Measurements from ENCODE around the gene USP10.
"Not testable (repeated sequence)": the region's sequence is repeated elsewhere in the genome, so short reads cannot be mapped to it uniquely, and the experiment has no call there.

Gene USP10

DNA sequence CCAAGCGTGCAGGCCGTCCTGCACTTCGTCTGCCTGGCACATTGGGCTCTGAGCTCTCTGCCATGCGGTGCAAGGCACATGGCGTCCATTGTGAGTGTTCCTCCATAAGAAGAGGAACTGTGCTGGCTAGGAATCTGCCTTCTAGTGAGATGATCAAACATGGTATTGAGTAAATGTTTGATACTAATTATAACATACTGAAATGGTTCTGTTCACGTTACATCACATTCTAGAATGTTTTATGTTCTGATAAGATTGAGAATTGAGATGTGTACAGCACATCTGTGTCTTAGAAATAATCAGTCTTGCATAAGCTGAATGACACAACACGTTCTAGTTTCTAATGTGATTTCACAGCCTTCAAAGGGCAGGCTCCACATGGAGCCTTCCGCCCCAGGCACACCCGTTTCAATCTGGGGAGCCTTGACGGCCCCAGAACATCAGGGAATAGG, 42.9 kb downstream of the USP10 start:
- WGBS: 90% methylated on average over 10 of the region's 10 CpGs
- Histone ChIP-seq H3K36me3 (ENCODE audit: insufficient read depth, low read length) (peaks cover 61% of the 10 kb centered on the region), H3K9ac (ENCODE audit: low read depth, low read length) (no peak overlapping the region), H3K27ac (ENCODE audit: low read depth, low read length) (no peak overlapping the region), H3K4me1 (ENCODE audit: insufficient read depth, low read length) (peaks cover 8% of the 10 kb centered on the region; the same call in 1 of the 2 replicates), H3K27me3 (ENCODE audit: insufficient read depth, low read length) (no peaks in the 10 kb centered on the region), H3K9me3 (ENCODE audit: insufficient read depth, low read depth, low read length) (no peaks in the 10 kb centered on the region), H3K4me3 (ENCODE audit: low read length) (no peak overlapping the region)

DNA sequence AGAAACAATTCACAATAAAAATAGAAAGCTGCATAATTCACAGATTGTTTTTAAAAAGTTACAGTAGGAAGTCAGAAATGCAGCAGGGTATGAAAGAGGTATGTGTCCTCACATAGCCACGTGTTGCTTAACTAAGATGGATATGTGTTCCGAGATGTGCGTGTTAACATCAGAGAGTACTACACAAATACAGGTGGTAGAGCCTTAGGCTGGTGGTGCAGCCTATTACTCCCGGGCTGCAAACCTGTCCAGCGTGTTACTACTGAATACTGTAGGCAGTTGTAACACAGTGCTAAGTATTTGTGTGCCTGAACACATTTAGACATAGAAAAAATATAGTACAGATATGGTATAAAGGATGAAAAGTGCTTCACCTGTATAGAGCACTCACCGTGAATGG, 46.4 kb downstream of the USP10 start:
- peaks cover 5% of the 10 kb centered on the region; the same call in 1 of the 2 replicates for H3K4me1 ChIP-seq (ENCODE audit: insufficient read depth, low read length)
- 94% methylated on average over 6 of the region's 6 CpGs for WGBS
- no peak overlapping the region for H3K27ac ChIP-seq (ENCODE audit: low read depth, low read length)
- H3K4me3 ChIP-seq (ENCODE audit: low read length): no peak overlapping the region
- no peaks in the 10 kb centered on the region for H3K9me3 ChIP-seq (ENCODE audit: insufficient read depth, low read depth, low read length)
- peaks cover 53% of the 10 kb centered on the region for H3K36me3 ChIP-seq (ENCODE audit: insufficient read depth, low read length)
- no peaks in the 10 kb centered on the region for H3K27me3 ChIP-seq (ENCODE audit: insufficient read depth, low read length)
- no peak overlapping the region for H3K9ac ChIP-seq (ENCODE audit: low read depth, low read length)

DNA sequence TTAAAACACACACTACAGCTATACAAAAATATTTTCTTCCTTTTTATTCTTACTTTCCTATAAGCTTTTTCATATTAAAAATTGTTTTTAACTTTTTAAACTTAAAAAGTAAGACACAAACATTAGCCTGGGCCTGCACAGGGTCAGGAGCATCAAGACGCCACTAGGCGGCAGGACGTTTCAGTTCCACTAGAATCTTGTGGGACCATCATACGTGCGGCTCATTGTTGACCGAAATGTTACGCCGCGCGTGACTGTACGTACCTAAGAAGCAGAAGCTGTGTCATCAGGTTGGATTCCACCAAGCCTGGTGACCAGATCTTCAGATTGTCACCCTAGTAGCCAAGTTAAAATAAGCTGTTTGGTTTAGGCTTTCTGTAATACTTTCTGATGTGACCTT, 47.1 kb downstream of the USP10 start:
- Histone ChIP-seq H3K36me3 (ENCODE audit: insufficient read depth, low read length) (peaks cover 51% of the 10 kb centered on the region), H3K9me3 (ENCODE audit: insufficient read depth, low read depth, low read length) (no peaks in the 10 kb centered on the region), H3K27ac (ENCODE audit: low read depth, low read length) (no peak overlapping the region), H3K4me1 (ENCODE audit: insufficient read depth, low read length) (peaks cover 3% of the 10 kb centered on the region; the same call in 1 of the 2 replicates), H3K4me3 (ENCODE audit: low read length) (no peak overlapping the region), H3K9ac (ENCODE audit: low read depth, low read length) (no peak overlapping the region), H3K27me3 (ENCODE audit: insufficient read depth, low read length) (no peaks in the 10 kb centered on the region)
- 97% methylated on average over 11 of the region's 11 CpGs for WGBS

DNA sequence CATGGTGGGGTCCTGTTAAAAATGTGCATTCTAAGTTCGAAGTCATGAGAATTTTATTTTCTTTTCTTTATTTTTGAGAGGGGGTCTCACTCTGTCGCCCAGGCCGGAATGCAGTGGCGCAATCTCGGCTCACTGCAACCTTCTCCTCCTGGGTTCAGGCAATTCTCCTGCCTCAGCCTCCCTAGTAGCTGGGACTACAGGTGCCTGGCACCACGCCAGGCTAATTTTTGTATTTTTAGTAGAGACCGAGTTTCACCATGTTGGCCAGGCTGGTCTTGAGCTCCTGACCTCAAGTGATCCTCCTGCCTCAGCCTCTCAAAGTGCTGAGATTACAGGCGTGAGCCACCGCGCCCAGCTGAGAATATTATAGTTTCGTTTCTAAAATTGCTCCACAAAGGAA, 48.4 kb downstream of the USP10 start:
- peaks cover 43% of the 10 kb centered on the region for H3K36me3 ChIP-seq (ENCODE audit: insufficient read depth, low read length)
- H3K9ac ChIP-seq (ENCODE audit: low read depth, low read length): not testable (repeated sequence)

DNA sequence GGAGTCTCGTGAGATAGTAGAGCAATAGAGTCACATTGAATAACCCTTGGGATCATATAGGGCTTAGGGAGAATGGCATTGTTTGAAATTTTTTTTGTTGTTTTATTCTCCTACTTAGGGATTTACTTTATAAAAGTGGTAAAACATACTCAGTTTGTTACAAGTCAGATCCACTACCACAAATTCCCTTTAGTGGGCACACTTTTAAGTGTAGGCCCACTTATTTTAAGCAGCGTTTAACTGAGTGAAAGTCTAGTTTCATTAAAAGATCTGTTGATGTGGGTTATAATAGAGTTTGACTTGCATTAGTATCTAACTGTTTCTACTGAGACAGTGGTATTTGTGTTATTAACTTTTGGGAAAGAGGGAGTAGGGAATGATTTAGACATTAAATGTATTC, 49.3 kb downstream of the USP10 start:
- peaks cover 1% of the 10 kb centered on the region; the same call in 1 of the 2 replicates for H3K4me1 ChIP-seq (ENCODE audit: insufficient read depth, low read length)
- WGBS: 93% methylated on average over 2 of the region's 2 CpGs
- no peak overlapping the region for H3K9ac ChIP-seq (ENCODE audit: low read depth, low read length)
- peaks cover 42% of the 10 kb centered on the region for H3K36me3 ChIP-seq (ENCODE audit: insufficient read depth, low read length)
- no peak overlapping the region for H3K27ac ChIP-seq (ENCODE audit: low read depth, low read length)
- H3K4me3 ChIP-seq (ENCODE audit: low read length): no peak overlapping the region
- H3K27me3 ChIP-seq (ENCODE audit: insufficient read depth, low read length): no peaks in the 10 kb centered on the region
- H3K9me3 ChIP-seq (ENCODE audit: insufficient read depth, low read depth, low read length): no peaks in the 10 kb centered on the region

More for the DNA sequence above, 48.4 kb downstream of the USP10 start:
- not testable (repeated sequence) for H3K4me3 ChIP-seq (ENCODE audit: low read length); H3K27ac ChIP-seq (ENCODE audit: low read depth, low read length); H3K9me3 ChIP-seq (ENCODE audit: insufficient read depth, low read depth, low read length); H3K27me3 ChIP-seq (ENCODE audit: insufficient read depth, low read length); H3K4me1 ChIP-seq (ENCODE audit: insufficient read depth, low read length)
- WGBS: 88% methylated on average over 11 of the region's 11 CpGs

DNA sequence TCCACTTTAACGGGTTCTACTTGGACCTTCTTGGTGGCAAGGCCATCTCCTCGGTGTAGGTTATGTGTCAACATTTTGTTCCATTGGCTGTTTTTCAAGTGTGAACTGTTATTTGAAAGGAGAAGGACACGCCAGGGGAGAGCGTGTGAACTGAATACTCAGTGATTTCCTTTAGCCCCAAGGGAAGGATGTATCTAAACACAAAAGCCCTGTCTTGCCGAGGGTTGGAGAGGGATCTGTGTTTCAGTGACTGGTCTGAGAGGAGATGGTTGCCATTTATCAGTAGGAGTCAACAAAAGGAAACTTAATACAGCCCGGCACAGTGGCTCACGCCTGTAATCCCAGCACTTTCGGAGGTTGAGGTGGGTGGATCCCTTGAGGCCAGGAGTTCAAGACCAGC, 50.0 kb downstream of the USP10 start:
- H3K36me3 ChIP-seq (ENCODE audit: insufficient read depth, low read length): peaks cover 34% of the 10 kb centered on the region
- no peak overlapping the region for H3K9ac ChIP-seq (ENCODE audit: low read depth, low read length)
- H3K9me3 ChIP-seq (ENCODE audit: insufficient read depth, low read depth, low read length): no peaks in the 10 kb centered on the region
- H3K4me3 ChIP-seq (ENCODE audit: low read length): no peak overlapping the region
- peaks cover 3% of the 10 kb centered on the region; the same call in 1 of the 2 replicates for H3K4me1 ChIP-seq (ENCODE audit: insufficient read depth, low read length)
- H3K27me3 ChIP-seq (ENCODE audit: insufficient read depth, low read length): no peaks in the 10 kb centered on the region
- no peak overlapping the region for H3K27ac ChIP-seq (ENCODE audit: low read depth, low read length)
- WGBS: 80% methylated on average over 8 of the region's 8 CpGs

DNA sequence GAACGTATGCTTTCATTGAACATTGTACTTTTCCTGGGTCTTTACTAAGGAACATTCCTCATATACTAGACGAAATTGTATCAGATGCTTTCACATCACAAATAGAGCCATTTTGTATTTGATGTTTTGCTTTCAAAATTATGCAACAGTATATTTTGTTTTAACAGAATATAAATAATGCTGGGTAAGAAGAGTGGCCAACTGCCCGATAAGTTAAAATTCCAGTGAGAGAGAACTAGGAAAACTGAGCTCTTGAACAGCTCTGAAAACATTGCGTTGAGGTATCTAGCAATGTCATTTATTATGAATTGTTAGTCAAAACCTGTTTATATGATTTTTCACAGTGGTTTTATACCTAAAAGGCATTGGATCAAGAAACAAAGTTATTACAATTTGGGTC, 50.8 kb downstream of the USP10 start:
- no peaks in the 10 kb centered on the region for H3K27me3 ChIP-seq (ENCODE audit: insufficient read depth, low read length)
- no peak overlapping the region for H3K4me3 ChIP-seq (ENCODE audit: low read length)
- H3K4me1 ChIP-seq (ENCODE audit: insufficient read depth, low read length): peaks cover 3% of the 10 kb centered on the region; the same call in 1 of the 2 replicates
- 97% methylated on average over 4 of the region's 4 CpGs for WGBS
- no peaks in the 10 kb centered on the region for H3K9me3 ChIP-seq (ENCODE audit: insufficient read depth, low read depth, low read length)
- H3K36me3 ChIP-seq (ENCODE audit: insufficient read depth, low read length): peaks cover 26% of the 10 kb centered on the region
- no peak overlapping the region for H3K27ac ChIP-seq (ENCODE audit: low read depth, low read length)
- no peak overlapping the region for H3K9ac ChIP-seq (ENCODE audit: low read depth, low read length)

DNA sequence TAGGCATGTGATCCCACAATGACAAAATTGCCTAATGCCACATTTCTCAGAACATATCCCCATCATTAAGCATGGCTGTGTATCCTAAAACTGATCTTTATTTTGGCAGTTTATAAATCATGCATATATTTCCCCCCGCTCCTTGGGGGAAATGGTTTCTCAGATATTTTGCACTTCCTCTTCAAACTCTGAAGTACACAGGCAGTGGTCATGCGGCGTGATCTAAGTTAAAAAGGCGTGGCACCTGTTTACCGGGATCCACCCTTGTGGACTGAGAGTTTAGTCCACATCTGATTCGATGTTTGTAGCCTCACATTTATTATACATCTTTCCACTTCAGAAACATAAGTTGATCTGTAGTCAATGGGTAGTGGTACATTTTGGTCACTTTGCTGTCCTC, 51.4 kb downstream of the USP10 start:
- Histone ChIP-seq H3K9me3 (ENCODE audit: insufficient read depth, low read depth, low read length) (no peaks in the 10 kb centered on the region), H3K27me3 (ENCODE audit: insufficient read depth, low read length) (no peaks in the 10 kb centered on the region), H3K36me3 (ENCODE audit: insufficient read depth, low read length) (peaks cover 20% of the 10 kb centered on the region), H3K4me1 (ENCODE audit: insufficient read depth, low read length) (peaks cover 3% of the 10 kb centered on the region; the same call in 1 of the 2 replicates), H3K9ac (ENCODE audit: low read depth, low read length) (no peak overlapping the region), H3K27ac (ENCODE audit: low read depth, low read length) (no peak overlapping the region), H3K4me3 (ENCODE audit: low read length) (no peak overlapping the region)
- WGBS: 93% methylated on average over 6 of the region's 6 CpGs

DNA sequence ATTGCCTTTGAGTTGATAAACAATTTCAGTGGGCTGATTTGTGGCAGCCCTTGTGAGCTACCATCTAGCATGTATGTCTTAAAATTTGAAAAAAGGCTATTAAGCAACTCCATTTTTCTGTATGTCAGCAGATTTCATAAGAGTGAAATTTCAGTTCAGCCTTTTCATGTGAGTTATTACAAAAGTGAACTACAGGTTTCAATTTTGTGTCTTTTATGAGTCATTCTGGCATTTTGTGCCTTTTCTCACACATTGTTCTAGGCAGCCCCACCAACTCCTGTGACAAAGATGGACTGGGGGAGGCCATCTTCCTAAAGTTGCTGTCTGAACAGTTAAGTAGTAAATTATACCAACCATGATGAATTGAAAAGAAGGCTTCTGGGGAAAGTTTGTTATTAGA, 52.1 kb downstream of the USP10 start:
- Histone ChIP-seq H3K4me1 (ENCODE audit: insufficient read depth, low read length) (peaks cover 3% of the 10 kb centered on the region; the same call in 1 of the 2 replicates), H3K4me3 (ENCODE audit: low read length) (no peak overlapping the region), H3K36me3 (ENCODE audit: insufficient read depth, low read length) (peaks cover 19% of the 10 kb centered on the region; the same call in 1 of the 2 replicates), H3K27ac (ENCODE audit: low read depth, low read length) (no peak overlapping the region), H3K27me3 (ENCODE audit: insufficient read depth, low read length) (no peaks in the 10 kb centered on the region), H3K9ac (ENCODE audit: low read depth, low read length) (no peak overlapping the region), H3K9me3 (ENCODE audit: insufficient read depth, low read depth, low read length) (no peaks in the 10 kb centered on the region)

DNA sequence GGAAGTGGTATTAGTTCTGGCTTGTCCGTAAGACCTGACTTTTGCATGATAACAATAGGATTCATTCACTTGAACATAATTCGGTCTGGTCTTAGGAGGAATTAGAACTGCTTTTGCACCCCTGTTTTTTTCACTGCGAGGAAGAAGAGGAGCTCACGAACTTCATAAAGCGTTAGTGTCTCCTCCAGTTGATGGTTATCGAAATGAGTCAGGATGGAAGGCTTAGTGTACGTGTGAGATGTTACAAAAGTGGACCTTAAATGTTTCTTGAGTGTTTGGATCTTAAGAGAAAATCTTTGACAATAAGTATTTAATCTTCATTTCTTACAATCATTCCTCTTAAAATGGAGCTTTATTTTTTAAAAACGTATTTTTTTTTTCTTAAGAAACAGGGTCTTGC, 52.8 kb downstream of the USP10 start:
- no peak overlapping the region for H3K9ac ChIP-seq (ENCODE audit: low read depth, low read length)
- 96% methylated on average over 8 of the region's 8 CpGs for WGBS
- no peaks in the 10 kb centered on the region for H3K27me3 ChIP-seq (ENCODE audit: insufficient read depth, low read length)
- H3K9me3 ChIP-seq (ENCODE audit: insufficient read depth, low read depth, low read length): no peaks in the 10 kb centered on the region
- peaks cover 17% of the 10 kb centered on the region; the same call in 1 of the 2 replicates for H3K36me3 ChIP-seq (ENCODE audit: insufficient read depth, low read length)
- H3K4me3 ChIP-seq (ENCODE audit: low read length): no peak overlapping the region
- H3K4me1 ChIP-seq (ENCODE audit: insufficient read depth, low read length): peaks cover 3% of the 10 kb centered on the region; the same call in 1 of the 2 replicates
- no peak overlapping the region for H3K27ac ChIP-seq (ENCODE audit: low read depth, low read length)

DNA sequence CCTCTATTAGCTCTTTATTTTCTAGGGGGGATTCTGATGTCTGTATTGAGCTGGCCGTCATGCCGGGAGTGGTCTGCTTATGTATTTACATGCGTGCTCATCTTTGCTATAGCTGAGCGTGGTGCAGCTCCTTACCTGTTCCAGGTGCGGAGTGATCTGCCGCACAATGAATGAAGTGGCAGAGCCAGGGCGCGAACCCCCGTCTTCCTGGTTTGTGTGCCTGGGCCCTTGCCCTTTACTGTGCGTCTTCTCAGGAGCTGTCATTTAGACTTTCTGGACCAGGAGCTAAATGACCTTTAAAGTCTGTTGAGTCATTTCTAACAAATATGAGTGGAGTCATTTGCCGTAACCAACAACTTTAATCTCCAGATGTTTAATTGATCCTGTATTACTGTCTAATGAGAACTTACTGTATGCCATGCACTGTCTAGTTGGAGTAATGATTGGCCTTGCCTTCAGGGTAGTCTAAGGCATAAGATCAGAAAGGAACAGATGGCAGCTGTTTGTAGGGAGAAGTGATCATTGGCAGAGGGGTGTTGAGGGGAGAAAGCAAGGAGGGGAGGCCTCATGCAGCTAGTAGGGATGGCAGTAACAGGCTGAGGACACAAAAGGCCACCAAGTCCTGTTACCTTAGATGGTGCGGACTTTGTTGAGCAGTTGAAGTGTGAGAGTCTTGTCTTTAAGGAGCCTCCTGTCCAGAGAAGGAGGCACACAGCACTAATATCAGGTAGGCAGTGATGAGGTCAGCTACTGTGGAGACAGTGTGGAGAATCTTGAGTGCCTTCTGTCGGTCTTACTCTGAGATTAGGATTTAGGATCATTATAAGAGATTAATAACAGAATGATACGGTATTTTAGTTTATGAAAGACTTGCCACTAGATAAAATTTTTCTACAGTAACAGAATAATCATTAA, 53.9 kb downstream of the USP10 start:
- 87% methylated on average over 13 of the region's 14 CpGs for WGBS
- H3K4me1 ChIP-seq (ENCODE audit: insufficient read depth, low read length): peaks cover 3% of the 10 kb centered on the region; the same call in 1 of the 2 replicates

More for the DNA sequence above, 53.9 kb downstream of the USP10 start:
- Histone ChIP-seq H3K4me3 (ENCODE audit: low read length) (no peak overlapping the region), H3K27ac (ENCODE audit: low read depth, low read length) (no peak overlapping the region), H3K27me3 (ENCODE audit: insufficient read depth, low read length) (no peaks in the 10 kb centered on the region), H3K9me3 (ENCODE audit: insufficient read depth, low read depth, low read length) (no peaks in the 10 kb centered on the region), H3K9ac (ENCODE audit: low read depth, low read length) (no peak overlapping the region), H3K36me3 (ENCODE audit: insufficient read depth, low read length) (peaks cover 28% of the 10 kb centered on the region)
